HG02938 (cell line): ENCODE measurements around the gene NRL.

Source experiments
- ATAC-seq: cut with Tn5 transposase; IDR thresholded peaks from one replicate; pipeline ENCODE4 v1.9.1; 2021; ENCODE audit warnings: mild to moderate bottlenecking, moderate library complexity; ENCODE audit not compliant: unreplicated experiment

The NRL gene

DNA sequence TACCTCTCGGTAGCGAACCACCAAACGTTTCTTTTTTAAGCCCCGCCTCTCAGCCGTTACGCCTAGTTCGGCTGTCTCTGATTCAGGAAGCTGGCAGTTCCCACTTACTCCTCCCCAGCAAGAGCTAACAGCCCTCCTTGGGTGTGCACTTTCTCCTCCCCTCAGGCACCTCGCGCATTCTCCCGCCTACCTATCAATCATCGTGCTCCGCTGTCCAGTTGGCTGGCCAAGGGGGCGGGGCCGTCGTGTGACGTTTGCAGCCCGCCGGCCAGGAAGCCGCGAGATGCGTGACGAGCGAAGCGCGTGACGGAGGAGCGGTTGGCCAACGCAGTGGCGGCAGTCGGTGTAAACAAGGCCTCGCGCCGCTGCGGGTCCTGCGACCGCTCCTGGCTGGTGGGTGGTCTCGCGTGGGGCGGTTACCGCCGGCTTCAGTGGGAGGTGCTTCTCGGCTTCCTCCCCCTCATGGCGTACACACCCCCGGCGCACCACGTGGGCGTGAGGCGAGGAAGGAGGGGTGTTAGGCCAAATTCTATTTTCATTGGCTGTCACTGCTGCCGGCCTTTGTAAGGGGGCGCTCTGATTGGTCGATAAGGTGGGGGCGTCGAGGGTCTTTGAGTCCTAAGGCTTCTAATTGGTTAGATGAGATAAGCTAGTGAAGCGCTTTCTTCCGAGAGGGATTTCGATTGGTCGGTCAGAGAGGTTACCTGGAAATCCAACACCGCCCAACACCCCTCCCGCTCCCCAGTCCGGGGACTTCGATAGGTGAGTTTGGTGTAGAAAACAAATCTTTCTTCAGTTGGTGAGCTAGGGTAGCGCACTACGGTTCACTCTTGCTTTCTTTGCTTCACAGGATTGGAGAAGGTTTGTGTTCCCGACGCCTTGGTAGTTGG lies at the start of gene NRL, which contains the start of gene DCAF11:
TSS of gene NRL (minus strand) at position 418 of the 890 bp plus-strand sequence. CDS start 32,101 bp downstream, outside the sequence.
TSS of gene DCAF11 (plus strand) at position 246 of the 890 bp plus-strand sequence. CDS start 818 bp downstream, outside the sequence.
- ATAC-seq = peak; percentile 82

DNA sequence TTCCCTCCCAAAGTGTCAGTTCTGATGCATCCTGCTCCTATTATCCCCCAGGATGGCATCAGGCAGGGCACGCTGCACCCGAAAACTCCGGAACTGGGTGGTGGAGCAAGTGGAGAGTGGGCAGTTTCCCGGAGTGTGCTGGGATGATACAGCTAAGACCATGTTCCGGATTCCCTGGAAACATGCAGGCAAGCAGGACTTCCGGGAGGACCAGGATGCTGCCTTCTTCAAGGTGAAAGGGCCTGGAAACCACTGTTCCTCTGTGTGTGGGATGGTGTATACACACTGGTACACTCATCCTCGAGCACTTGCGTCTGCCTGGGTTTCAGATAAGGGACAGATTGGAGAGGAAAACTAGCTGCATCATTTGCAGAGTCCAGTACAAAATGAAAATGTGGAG lies 47.3 kb upstream of the NRL start:
- ATAC-seq = no peak

DNA sequence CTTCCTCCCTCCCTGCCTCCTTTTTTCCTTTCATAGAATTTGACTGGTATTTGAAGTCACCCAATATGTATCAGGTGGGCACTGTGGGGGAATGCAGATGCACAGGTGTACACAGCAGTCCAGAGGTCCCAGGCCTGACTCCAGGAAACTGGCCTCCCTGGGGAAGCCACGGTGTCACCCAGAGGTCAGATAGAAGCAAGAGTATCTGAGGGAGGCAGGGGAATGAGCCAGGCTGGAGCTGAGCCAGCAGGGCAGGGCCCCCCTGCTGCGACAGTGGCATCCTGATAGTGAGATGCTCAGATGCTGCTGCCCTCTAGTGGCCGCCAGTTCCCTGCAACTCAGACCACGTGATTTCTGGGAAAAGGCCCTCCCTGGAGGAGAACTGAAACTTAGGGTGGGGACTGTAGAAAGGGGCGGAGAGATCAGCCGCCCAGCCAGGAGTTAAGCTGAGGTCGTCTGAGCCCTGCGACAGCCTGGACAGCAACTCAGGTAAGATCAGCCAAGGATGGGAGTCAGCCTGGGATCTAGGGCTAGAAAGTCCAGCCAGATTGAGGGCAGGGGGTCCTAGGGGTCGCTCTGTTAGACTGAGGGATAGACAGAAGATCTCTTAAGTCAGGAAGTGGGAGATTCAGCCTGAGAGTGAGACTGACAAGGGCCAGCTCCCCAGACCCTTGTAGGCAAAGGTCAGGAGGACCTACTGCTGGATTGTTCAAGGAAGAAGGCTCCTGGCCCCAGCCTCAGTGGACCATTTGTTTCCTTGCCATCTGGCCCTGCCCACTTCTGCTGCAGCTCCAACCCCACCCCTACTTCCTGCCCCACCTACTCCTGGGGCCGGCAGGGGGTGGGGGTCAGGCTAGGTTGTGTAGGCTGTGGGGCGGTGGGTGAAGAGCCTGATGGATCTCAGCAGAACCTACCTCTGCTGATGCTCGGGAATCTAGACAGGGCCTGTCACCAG lies 46.4 kb upstream of the NRL start, which contains the start of gene IRF9:
TSS of gene IRF9 (plus strand) at position 416 of the 955 bp plus-strand sequence. CDS start 880 bp downstream, outside the sequence.
- ATAC-seq = peak; percentile 85

DNA sequence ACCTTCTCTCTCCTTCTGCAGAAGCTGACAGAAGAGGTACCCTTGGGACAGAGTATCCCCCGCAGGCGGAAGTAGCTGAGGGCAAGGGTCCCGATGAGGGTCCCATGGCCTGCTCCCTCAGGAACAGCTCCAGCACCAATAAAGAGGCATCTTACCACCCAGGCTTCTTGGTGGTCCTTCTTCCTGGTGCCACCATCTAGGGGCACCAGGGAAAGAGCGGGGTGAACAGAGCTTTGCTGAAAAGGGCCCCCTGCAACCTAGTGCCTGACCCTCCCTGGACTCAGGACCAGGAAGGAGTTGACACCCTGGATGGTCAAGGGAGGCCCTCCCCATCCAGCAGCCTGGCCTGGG lies 45.7 kb upstream of the NRL start:
- ATAC-seq = no peak

- ATAC-seq = no peak
Measured at GRCh38 chr14:24159777-24160498, 45.2 kb upstream of the NRL start.

- no peak for ATAC-seq
Measured at GRCh38 chr14:24157331-24157730, 42.6 kb upstream of the NRL start.

- ATAC-seq = no peak
Measured at GRCh38 chr14:24156840-24157239, 42.1 kb upstream of the NRL start.

DNA sequence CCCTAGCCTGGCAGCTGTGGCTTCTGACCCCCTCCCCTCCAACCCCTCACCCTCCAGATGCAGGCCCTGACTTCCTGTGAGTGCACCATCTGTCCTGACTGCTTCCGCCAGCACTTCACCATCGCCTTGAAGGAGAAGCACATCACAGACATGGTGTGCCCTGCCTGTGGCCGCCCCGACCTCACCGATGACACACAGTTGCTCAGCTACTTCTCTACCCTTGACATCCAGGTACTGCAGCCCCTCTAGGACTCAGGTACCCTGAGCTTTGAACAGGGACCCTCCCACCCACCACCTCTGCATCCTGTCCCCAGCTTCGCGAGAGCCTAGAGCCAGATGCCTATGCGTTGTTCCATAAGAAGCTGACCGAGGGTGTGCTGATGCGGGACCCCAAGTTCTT lies 40.4 kb upstream of the NRL start:
- no peak for ATAC-seq

- ATAC-seq = no peak
Measured at GRCh38 chr14:24151404-24152080, 36.8 kb upstream of the NRL start.

DNA sequence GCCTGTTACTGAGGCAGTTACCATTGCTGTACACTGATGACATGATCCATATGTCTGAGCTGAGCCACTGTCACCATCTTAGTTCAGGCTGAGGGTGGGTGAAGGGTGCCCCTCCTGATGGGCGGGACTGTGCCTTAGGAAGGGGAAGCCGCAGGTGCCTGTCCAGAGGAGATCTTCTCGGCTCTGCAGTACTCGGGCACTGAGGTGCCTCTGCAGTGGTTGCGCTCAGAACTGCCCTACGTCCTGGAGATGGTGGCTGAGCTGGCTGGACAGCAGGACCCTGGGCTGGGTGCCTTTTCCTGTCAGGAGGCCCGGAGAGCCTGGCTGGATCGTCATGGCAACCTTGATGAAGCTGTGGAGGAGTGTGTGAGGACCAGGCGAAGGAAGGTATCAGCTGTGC lies 36.2 kb upstream of the NRL start:
- no peak for ATAC-seq

GRCh38 chr14:24150567-24150966 lies 35.8 kb upstream of the NRL start:
- ATAC-seq = no peak

- ATAC-seq = no peak
Measured at GRCh38 chr14:24150061-24150460, 35.3 kb upstream of the NRL start.

- no peak for ATAC-seq
Measured at GRCh38 chr14:24149302-24149969, 34.7 kb upstream of the NRL start.

DNA sequence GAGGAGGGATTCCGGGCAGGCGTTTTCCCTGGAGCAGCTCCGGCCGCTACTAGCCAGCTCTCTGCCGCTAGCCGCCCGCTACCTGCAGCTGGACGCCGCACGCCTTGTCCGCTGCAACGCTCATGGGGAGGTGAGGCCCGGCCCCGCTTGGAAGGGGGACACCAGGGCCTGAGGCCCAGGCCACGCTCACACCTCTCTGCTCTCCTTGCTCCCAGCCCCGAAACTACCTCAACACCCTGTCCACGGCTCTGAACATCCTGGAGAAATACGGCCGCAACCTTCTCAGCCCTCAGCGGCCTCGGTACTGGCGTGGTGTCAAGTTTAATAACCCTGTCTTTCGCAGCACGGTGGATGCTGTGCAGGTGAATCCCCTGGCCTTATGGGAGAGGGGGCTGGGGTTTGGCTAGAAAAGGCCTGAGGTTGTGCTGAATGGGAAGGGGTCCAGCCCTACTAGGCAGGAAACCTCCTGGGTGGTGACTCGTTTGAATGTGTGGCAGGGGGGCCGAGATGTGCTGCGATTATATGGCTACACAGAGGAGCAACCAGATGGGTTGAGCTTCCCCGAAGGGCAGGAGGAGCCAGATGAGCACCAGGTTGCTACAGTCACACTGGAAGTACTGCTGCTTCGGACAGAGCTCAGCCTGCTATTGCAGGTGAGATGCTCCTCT lies 33.1 kb upstream of the NRL start:
- ATAC-seq = no peak

GRCh38 chr14:24146978-24147760 lies 32.4 kb upstream of the NRL start, which contains the start of gene RNF31:
Gene RNF31 (plus strand): TSS chr14:24147498. CDS start chr14:24147699, 201 bp downstream.
- peak; percentile 85 for ATAC-seq

GRCh38 chr14:24146453-24146977 lies 31.8 kb upstream of the NRL start, which contains the start of gene PSME2:
Gene PSME2 (minus strand): TSS chr14:24146610. CDS start chr14:24146581, 29 bp downstream.
- ATAC-seq = peak; percentile 53

DNA sequence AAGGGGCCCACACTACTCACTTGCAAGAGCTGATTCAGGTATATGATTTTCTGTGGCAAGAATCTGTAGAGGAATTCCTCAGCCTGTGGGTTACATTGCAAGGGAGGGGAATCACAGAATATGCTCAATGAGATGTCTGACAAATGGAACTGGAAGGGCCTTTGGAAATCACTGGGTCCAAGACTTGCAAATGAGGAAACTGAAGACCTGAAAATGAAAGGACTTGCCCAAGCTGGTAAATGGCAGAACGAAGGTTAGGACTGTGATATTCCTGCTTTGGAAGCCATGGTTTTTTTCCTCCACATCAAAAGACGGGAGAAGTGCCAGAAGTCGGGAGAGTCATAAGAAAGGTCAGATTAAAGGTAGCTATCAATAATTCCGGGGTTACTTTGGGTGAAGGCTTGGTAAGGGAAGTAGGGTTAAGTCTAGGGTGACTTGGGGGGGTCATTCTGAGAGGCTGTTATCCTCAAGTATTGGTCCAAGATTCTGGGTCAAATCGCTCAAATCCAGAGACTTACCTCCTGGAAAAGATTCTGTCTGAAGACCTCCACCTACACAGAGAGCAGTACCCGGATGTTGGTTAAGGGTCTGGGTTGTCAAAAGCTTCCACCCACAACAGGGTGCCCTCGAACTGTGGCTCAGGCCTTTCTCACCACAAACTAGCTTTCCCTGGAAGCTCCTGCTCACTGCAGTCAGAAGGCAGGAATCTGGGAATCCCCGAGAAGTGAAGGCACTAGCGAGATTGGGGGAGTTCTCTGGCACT lies 31.1 kb upstream of the NRL start:
- no peak for ATAC-seq
